Hindlimb muscle (tissue), 1 donor: ENCODE data around the gene ALX3. TPM values are rescaled to one million over a fixed set of nuclear protein-coding genes. Genes with fewer than 3 reads are reported as not detected.
"Not testable (repeated sequence)": the region's sequence is repeated elsewhere in the genome, so short reads cannot be mapped to it uniquely, and the experiment has no call there.

ENCODE experiments used
- DNase-seq: peaks from one replicate; pipeline ENCODE4 v3.0.0-alpha.2; 2013
- polyA plus RNA-seq: library from polyadenylated mRNA; unstranded; fragments of 120-200 nt; gene quantifications from one replicate; pipeline ENCODE4 v1.2.1, GENCODE V29; 2013; ENCODE audit not compliant: insufficient read length

The ALX3 gene
- polyA plus RNA-seq, 1 donor, result not detected

- DNase-seq, result no peak
Measured at GRCh38 chr1:110040548-110040947, 29.9 kb downstream of the ALX3 start.

- DNase-seq, result no peak
Measured at GRCh38 chr1:110039641-110040040, 30.8 kb downstream of the ALX3 start.

GRCh38 chr1:110038271-110038670 lies 32.2 kb downstream of the ALX3 start:
- no peak for DNase-seq

GRCh38 chr1:110035236-110035752 lies 35.2 kb downstream of the ALX3 start:
- DNase-seq, result no peak

GRCh38 chr1:110034451-110035235 lies 35.8 kb downstream of the ALX3 start, which contains the start of gene STRIP1:
Gene STRIP1 (plus strand): TSS chr1:110034624. CDS start chr1:110034638, 14 bp downstream.
- DNase-seq, result peak; percentile 94

- no peak for DNase-seq
Measured at GRCh38 chr1:110034040-110034450, 36.4 kb downstream of the ALX3 start.

- DNase-seq, result no peak
Measured at GRCh38 chr1:110033421-110033820, 37.1 kb downstream of the ALX3 start.

GRCh38 chr1:110032327-110032726 lies 38.1 kb downstream of the ALX3 start:
- no peak for DNase-seq

GRCh38 chr1:110030687-110031086 lies 39.8 kb downstream of the ALX3 start:
- DNase-seq, result not testable (repeated sequence)

GRCh38 chr1:110024613-110025012 lies 45.9 kb downstream of the ALX3 start:
- DNase-seq, result no peak

- no peak for DNase-seq
Measured at GRCh38 chr1:110021285-110021684, 49.2 kb downstream of the ALX3 start.

- no peak for DNase-seq
Measured at GRCh38 chr1:110019770-110020169, 50.7 kb downstream of the ALX3 start.

GRCh38 chr1:110018396-110018795 lies 52.1 kb downstream of the ALX3 start:
- DNase-seq, result no peak

GRCh38 chr1:110017792-110018191 lies 52.7 kb downstream of the ALX3 start:
- no peak for DNase-seq

- no peak for DNase-seq
Measured at GRCh38 chr1:110012100-110012780, 58.2 kb downstream of the ALX3 start.

- peak; percentile 15 for DNase-seq
Measured at GRCh38 chr1:110011527-110012041, 58.9 kb downstream of the ALX3 start.

Other genes starting within 250 kb of the ALX3 start
- 14.4 TPM for gene CSF1, start 159.8 kb downstream of the ALX3 start, polyA plus RNA-seq
- 40.8 TPM for gene AHCYL1, start 85.9 kb downstream of the ALX3 start, polyA plus RNA-seq
- 30.6 TPM for gene STRIP1, start 36.0 kb downstream of the ALX3 start, polyA plus RNA-seq
- gene UBL4B, start 41.8 kb upstream of the ALX3 start, polyA plus RNA-seq, result not detected
- 0.83 TPM for gene SLC6A17, start 79.8 kb upstream of the ALX3 start, polyA plus RNA-seq
- gene KCNC4, start 139.6 kb upstream of the ALX3 start, polyA plus RNA-seq, result 9.2 TPM